Esophagus muscularis mucosa (tissue), 4 donors: Measurements from ENCODE around the gene SGIP1. TPM values are rescaled to one million over a fixed set of nuclear protein-coding genes. Genes with fewer than 3 reads are reported as not detected.
"Not testable (repeated sequence)": the region's sequence is repeated elsewhere in the genome, so short reads cannot be mapped to it uniquely, and the experiment has no call there.

Source experiments
- DNase-seq: peaks from one replicate; pipeline ENCODE4 v3.0.0-alpha.2; 2017; ENCODE audit errors: extremely low spot score
- H3K27ac ChIP-seq, 4 donors: fragments of 200-600 bp; sonication (generic); replicated peaks in 1 of 4; 1 replicate in 3 of 4; 2 replicates in 1 of 4; pipeline ENCODE4 v1.5.1; 2016 to 2019; ENCODE audit warnings: mild to moderate bottlenecking in 1 of 4
- H3K27me3 ChIP-seq, 4 donors: fragments of 200-600 bp; sonication (generic); one replicate each; pipeline versions ENCODE4 v1.5.1 to v1.6.0; 2016 to 2019
- H3K36me3 ChIP-seq, 4 donors: fragments of 200-600 bp; sonication (generic); one replicate each; pipeline ENCODE4 v1.5.1; 2016 to 2019
- H3K4me1 ChIP-seq, 4 donors: fragments of 200-600 bp; sonication (generic); one replicate each; pipeline ENCODE4 v1.5.1; 2016 to 2019
- H3K4me3 ChIP-seq, 4 donors: fragments of 200-600 bp; sonication (generic); 1 replicate in 2 of 4; 2 replicates in 2 of 4; pipeline ENCODE4 v1.5.1; 2016 to 2019; ENCODE audit warnings: mild to moderate bottlenecking in 4 of 4, moderate library complexity in 1 of 4
- H3K9me3 ChIP-seq, 4 donors: fragments of 200-600 bp; sonication (generic); 1 replicate in 3 of 4; 2 replicates in 1 of 4; pipeline ENCODE4 v1.5.1; 2016 to 2019
- CTCF ChIP-seq, 3 experiments: fragments of 200-600 bp in 2 of 3; fragments of 450-650 bp in 1 of 3; sonication (generic) in 2 of 3; IDR thresholded peaks; one replicate each; pipeline ENCODE4 v1.5.1; 2017 to 2019; ENCODE audit warnings: antibody characterized with exemption in 3 of 3, mild to moderate bottlenecking in 2 of 3, moderate library complexity in 1 of 3
- EP300 ChIP-seq: sonication (generic); formaldehyde crosslinking; IDR thresholded peaks from one replicate; pipeline ENCODE4 v1.6.1; 2017; ENCODE audit warnings: antibody characterized with exemption
- POLR2A ChIP-seq: fragments of 450-650 bp; IDR thresholded peaks from one replicate; pipeline ENCODE4 v1.6.1; 2017; ENCODE audit warnings: antibody characterized with exemption, moderate library complexity, mild to moderate bottlenecking, low read depth
- POLR2AphosphoS5 ChIP-seq, 2 donors: sonication (generic); formaldehyde crosslinking; IDR thresholded peaks; one replicate each; pipeline ENCODE4 v1.6.1; 2017; ENCODE audit warnings: antibody characterized with exemption in 2 of 2
- WGBS: methylation state at CpG from one replicate; pipeline ENCODE4 v1.1.5; 2018; 5-methylcytosine and 5-hydroxymethylcytosine counted together
- intact Hi-C: fragments of 100-400 bp; cut with DNase I; formaldehyde crosslinking; loops from one replicate; pipeline ENCODE4 v1.15.1; 2023
- total RNA-seq, 4 donors: library from RNA; depleted of rRNA; stranded (reverse); fragments of >200 nt; gene quantifications; one replicate each; pipeline versions ENCODE4 v1.1.0 to v1.2.1, GENCODE V29; 2016

SGIP1 gene
- total RNA-seq, 4 donors from 2014 or later, result 9.1 to 16.2 (median 11.8) TPM

- 44% methylated on average over 3 of the region's 3 CpGs for WGBS
- Histone ChIP-seq H3K36me3 (no peaks in the 10 kb centered on the region), H3K27me3 (no peaks in the 10 kb centered on the region), H3K9me3 (no peaks in the 10 kb centered on the region), H3K4me1 (no peaks in the 10 kb centered on the region), H3K4me3 (no peak overlapping the region), H3K27ac (no peak overlapping the region)
- intact Hi-C loops, result no loop called here
- no peak for DNase-seq
- TF ChIP-seq CTCF (IDR thresholded peaks at IDR 0.05) (no peak), POLR2AphosphoS5 (IDR thresholded peaks at IDR 0.05) (no peak), POLR2A (no peak), EP300 (no peak)
Observed at GRCh38 chr1:66777831-66778230, 243.9 kb downstream of the SGIP1 start.

GRCh38 chr1:66778266-66778665 is 244.3 kb downstream of the SGIP1 start:
- TF ChIP-seq EP300, result no peak
- no peak for TF ChIP-seq CTCF (IDR thresholded peaks at IDR 0.05)
- TF ChIP-seq POLR2AphosphoS5 (IDR thresholded peaks at IDR 0.05), result no peak
- intact Hi-C loops, result no loop called here
- DNase-seq, result no peak
- H3K4me1 ChIP-seq, result no peaks in the 10 kb centered on the region
- H3K36me3 ChIP-seq, result no peaks in the 10 kb centered on the region
- H3K27ac ChIP-seq, result no peak overlapping the region
- no peak overlapping the region for H3K4me3 ChIP-seq
- no peaks in the 10 kb centered on the region for H3K9me3 ChIP-seq
- no peaks in the 10 kb centered on the region for H3K27me3 ChIP-seq
- WGBS, result 52% methylated on average over 4 of the region's 4 CpGs

- no peak for DNase-seq
- no peak for TF ChIP-seq POLR2AphosphoS5 (IDR thresholded peaks at IDR 0.05)
- TF ChIP-seq EP300, result no peak
- Histone ChIP-seq H3K27me3 (no peaks in the 10 kb centered on the region), H3K4me3 (peak overlapping the region in 1 of 4 donors; percentile 19), H3K9me3 (no peaks in the 10 kb centered on the region), H3K4me1 (no peaks in the 10 kb centered on the region), H3K36me3 (no peaks in the 10 kb centered on the region), H3K27ac (no peak overlapping the region)
- intact Hi-C loops, result no loop called here
- WGBS, result 81% methylated on average over 4 of the region's 4 CpGs
Observed at GRCh38 chr1:66778969-66779368, 245.0 kb downstream of the SGIP1 start.

GRCh38 chr1:66779475-66780078 is 245.6 kb downstream of the SGIP1 start:
- no peaks in the 10 kb centered on the region for H3K27me3 ChIP-seq
- DNase-seq, result no peak
- no peaks in the 10 kb centered on the region for H3K9me3 ChIP-seq
- intact Hi-C loops, result no loop called here
- H3K4me3 ChIP-seq, result no peak overlapping the region
- no peak for TF ChIP-seq CTCF (IDR thresholded peaks at IDR 0.05)
- no peak overlapping the region for H3K27ac ChIP-seq
- H3K4me1 ChIP-seq, result no peaks in the 10 kb centered on the region
- WGBS, result 74% methylated on average over 2 of the region's 2 CpGs
- H3K36me3 ChIP-seq, result no peaks in the 10 kb centered on the region

GRCh38 chr1:66785800-66786199 is 251.8 kb downstream of the SGIP1 start:
- H3K9me3 ChIP-seq, H3K27me3 ChIP-seq, H3K4me1 ChIP-seq, DNase-seq, H3K27ac ChIP-seq, H3K4me3 ChIP-seq, intact Hi-C loops, H3K36me3 ChIP-seq: not testable (repeated sequence)
- WGBS, result 67% methylated on average over 2 of the region's 2 CpGs

GRCh38 chr1:66787641-66788040 is 253.7 kb downstream of the SGIP1 start:
- no peak for TF ChIP-seq EP300
- TF ChIP-seq POLR2AphosphoS5 (IDR thresholded peaks at IDR 0.05), result no peak
- no peak for TF ChIP-seq CTCF (IDR thresholded peaks at IDR 0.05)
- no peak for TF ChIP-seq POLR2A
- Histone ChIP-seq H3K4me3 (no peak overlapping the region), H3K36me3 (no peaks in the 10 kb centered on the region), H3K27ac (no peak overlapping the region), H3K4me1 (no peaks in the 10 kb centered on the region), H3K9me3 (no peaks in the 10 kb centered on the region), H3K27me3 (no peaks in the 10 kb centered on the region)
- intact Hi-C loops, result no loop called here
- WGBS, result 87% methylated on average over 4 of the region's 4 CpGs
- DNase-seq, result no peak
